HG03066 (cell line): ENCODE data around the gene CNDP2.

Experiments
- ATAC-seq: cut with Tn5 transposase; IDR thresholded peaks from one replicate; pipeline ENCODE4 v1.9.1; 2021; ENCODE audit warnings: low read depth; ENCODE audit not compliant: unreplicated experiment

CNDP2 gene

DNA sequence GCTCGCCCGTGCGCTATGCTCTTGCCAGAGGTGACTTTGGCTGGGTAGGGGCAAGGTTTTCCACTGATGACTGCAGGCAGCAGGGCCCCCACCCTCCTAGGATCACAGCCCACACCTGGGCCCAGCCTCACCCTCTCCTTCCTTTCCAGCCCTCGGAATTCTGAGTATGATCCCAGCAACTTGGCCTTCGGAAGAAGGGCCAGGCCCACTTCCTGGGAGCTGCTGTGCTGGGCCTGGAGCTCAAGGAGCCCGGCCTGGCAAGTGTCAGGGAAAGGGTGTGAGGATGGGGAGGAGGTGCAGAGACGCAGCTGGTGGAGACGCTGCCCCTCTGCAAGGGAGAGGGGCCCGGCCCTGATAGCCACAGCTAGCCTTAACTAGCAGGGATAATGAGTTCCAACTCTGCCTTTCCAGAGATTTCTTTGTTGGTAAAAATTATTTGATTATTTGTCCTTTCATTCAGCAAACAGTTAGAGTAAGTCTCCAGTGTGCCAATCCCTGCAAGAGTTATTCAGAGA is 36.4 kb downstream of the CNDP2 start:
- ATAC-seq = no peak

GRCh38 chr18:74533666-74534065 is 37.5 kb downstream of the CNDP2 start:
- ATAC-seq = no peak

- ATAC-seq = no peak
Measured at GRCh38 chr18:74534150-74534969, 38.2 kb downstream of the CNDP2 start, which contains the start of gene CNDP1. TSS of gene CNDP1 (plus strand) at chr18:74534500. CDS start at chr18:74534668, 168 bp downstream.

GRCh38 chr18:74534981-74535649 is 39.0 kb downstream of the CNDP2 start:
- ATAC-seq = no peak

GRCh38 chr18:74539289-74539688 is 43.1 kb downstream of the CNDP2 start:
- ATAC-seq = no peak

DNA sequence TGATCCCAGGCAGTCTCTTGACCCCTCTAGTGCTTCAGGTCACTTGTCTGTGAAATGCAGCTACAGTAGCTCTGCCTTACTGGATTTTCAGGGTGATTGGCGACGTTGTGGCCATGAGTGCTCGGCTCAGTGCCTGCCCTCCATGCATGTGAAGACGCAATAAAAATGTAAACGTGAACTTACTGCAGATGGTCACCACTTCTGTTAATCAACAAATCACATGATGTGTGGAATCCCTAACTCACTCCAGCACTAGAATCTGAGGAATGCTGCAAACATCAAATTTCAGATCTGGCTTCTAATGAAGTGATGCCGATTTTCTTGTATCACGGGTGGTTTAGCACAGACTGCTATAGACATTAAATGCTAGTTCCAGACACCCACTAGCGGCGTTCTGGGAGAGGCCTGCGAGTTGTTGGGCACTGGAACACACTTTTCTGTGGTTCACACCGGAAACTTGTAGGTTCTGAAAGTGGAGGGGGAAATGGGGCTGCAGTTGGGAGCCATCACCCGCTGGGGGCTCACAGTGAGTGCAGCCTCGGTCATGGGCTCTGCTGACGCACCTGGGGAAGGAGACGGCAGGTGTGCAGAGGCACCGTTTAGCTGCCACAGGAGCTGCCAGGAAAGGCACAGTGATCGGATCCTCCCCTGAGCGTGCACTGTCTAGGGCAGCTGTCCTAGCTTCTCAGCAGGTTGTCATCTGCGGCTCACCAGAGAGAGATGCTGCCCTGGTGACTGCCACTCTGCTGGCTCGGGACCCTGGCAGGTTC is 44.7 kb downstream of the CNDP2 start:
- ATAC-seq = no peak

GRCh38 chr18:74541703-74542555 is 45.8 kb downstream of the CNDP2 start:
- no peak for ATAC-seq

GRCh38 chr18:74544898-74545297 is 48.7 kb downstream of the CNDP2 start:
- no peak for ATAC-seq

DNA sequence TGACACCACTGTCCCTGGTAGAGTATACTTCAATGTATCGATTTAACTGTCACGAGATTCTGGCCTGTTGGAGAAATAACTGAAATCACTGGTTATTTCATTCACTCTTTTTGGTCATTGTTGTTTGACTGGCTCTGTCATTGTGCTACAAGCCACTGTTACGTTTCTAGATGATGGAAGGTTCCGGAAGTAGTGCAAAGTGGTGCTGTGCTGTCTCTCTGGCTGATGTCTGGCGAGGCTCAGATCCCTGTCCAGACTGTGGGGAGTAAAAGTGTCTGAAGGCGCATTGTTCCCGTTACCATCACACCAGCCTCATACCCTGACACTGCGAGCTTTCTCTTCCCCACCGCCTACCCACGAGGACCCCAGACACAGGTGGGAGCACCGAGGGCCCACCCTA is 49.8 kb downstream of the CNDP2 start:
- no peak for ATAC-seq

- no peak for ATAC-seq
Measured at GRCh38 chr18:74546751-74547530, 50.8 kb downstream of the CNDP2 start.

GRCh38 chr18:74547860-74548259 is 51.7 kb downstream of the CNDP2 start:
- no peak for ATAC-seq

DNA sequence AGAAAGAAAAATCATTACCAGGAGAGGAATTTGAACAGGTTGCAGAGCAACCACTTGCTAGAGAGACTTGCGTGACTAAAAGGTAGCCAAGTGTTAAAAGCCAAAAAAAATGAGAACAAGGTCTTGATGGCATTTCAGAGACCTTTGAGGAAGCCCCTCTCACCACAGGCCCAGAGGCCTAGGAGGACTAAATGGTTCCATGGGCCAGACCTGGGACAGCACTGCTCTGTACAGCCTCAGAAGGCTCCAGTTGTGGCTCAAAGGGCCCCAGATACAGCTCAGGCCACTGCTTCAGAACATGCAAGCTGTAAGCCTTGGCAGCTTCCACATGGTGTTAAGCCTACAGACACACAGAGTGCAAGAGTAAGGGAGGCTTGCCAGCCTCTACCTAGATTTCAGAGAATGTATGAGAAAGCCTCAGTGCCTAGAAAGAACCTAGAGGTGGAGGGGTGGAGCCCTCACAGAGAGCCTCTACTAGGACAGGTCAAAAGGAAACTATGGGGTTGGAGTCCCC is 53.5 kb downstream of the CNDP2 start:
- no peak for ATAC-seq

GRCh38 chr18:74550886-74551285 is 54.7 kb downstream of the CNDP2 start:
- ATAC-seq = no peak

- ATAC-seq = no peak
Measured at GRCh38 chr18:74551452-74551851, 55.3 kb downstream of the CNDP2 start.

- ATAC-seq = peak; percentile 97
Measured at GRCh38 chr18:74551936-74552555, 55.9 kb downstream of the CNDP2 start.

DNA sequence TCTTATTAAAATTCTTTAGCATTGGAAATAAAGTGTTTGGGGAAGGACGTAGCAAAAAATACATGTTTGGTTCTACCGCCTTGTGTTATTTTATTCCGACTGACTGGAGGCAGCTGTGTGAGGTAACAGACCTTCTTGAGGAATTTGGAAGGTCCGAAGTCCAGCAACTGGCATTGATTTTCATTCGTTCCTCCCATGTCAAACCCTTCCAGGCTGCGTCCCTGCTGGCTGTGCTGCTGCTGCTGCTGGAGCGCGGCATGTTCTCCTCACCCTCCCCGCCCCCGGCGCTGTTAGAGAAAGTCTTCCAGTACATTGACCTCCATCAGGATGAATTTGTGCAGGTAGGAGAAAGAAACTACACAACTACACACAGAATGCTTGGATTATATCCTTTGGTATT is 60.0 kb downstream of the CNDP2 start:
- ATAC-seq = no peak

DNA sequence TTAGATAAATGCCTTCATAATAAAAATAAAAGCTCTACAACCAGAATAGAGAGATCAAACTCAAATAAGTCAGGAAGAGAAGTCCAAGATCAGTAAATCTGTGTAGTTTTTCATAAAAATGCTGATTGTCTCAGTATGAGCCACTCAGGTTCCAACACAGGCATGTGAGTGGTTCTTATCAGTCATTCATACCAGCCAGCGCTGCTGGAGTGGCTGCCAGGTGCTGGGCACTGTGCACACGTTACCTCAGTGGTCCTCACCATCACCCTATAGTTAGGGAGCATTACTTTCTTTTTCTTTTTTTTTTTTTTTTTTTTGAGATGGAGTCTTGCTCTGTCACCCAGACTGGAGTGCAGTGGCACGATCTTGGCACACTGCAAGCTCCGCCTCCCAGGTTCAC is 61.9 kb downstream of the CNDP2 start:
- ATAC-seq = no peak

DNA sequence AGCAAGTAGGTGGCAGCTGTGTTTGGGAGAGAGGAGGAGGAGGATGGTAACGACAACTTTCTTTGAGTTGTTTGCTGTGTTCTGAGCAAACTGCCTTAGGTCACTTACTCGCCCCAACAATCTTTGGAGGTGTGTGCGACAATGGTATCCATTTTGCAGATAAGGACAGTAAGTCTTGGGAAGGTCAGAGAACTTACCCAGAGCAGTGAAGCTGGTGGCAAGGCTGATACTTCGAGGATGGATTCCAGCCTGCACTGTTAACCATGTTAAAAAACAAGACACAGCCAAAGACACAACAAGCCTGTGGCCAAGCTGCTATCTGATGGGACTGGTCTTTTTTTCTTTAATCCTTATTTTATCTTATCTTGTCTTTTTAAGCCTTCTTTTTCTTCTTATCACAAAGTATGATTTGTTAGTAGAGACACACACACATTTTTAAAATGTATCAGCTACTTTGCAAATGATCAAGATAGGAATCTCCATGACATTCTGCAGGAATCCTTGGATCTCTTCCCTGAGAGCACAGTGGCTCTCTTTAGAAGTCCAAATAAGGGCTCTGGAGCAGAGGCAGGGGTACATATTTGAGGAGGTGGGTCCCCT is 66.1 kb downstream of the CNDP2 start:
- ATAC-seq = no peak
